WERI-Rb-1 (cell line): Measurements from ENCODE around the gene DSP.

ENCODE experiments used
- DNase-seq: peaks from one replicate; pipeline ENCODE4 v3.0.0-alpha.2; 2020
- H3K27ac ChIP-seq: fragments of 250-450 bp; sonication (Bioruptor Pico); 2 replicates; pipeline ENCODE4 v1.5.1; 2020; ENCODE audit warnings: mild to moderate bottlenecking, moderate library complexity
- H3K27me3 ChIP-seq: fragments of 250-450 bp; sonication (Bioruptor Pico); 2 replicates; pipeline ENCODE4 v1.5.1; 2021; ENCODE audit warnings: mild to moderate bottlenecking, low read depth, moderate library complexity; ENCODE audit not compliant: insufficient read depth, severe bottlenecking
- H3K36me3 ChIP-seq: fragments of 250-450 bp; sonication (Bioruptor Pico); 2 replicates; pipeline ENCODE4 v1.5.1; 2020; ENCODE audit warnings: mild to moderate bottlenecking, moderate library complexity
- H3K4me3 ChIP-seq: 2 replicates; pipeline ENCODE4 v1.5.1; 2011; ENCODE audit warnings: low read depth, mild to moderate bottlenecking, control low read depth, low read length
- H3K9me3 ChIP-seq: fragments of 250-450 bp; sonication (Bioruptor Pico); 2 replicates; pipeline ENCODE4 v1.5.1; 2021; ENCODE audit warnings: mild to moderate bottlenecking, moderate library complexity; ENCODE audit not compliant: severe bottlenecking
- CTCF ChIP-seq: IDR thresholded peaks from 2 replicates; pipeline ENCODE4 v1.5.1; 2011; ENCODE audit warnings: low read depth, mild to moderate bottlenecking, control low read depth, inconsistent platforms, low read length

Gene DSP

GRCh38 chr6:7529141-7529540, 12.3 kb upstream of the DSP start:
- no peak for TF ChIP-seq CTCF
- Histone ChIP-seq H3K36me3 (no peaks in the 10 kb centered on the region), H3K9me3 (no peaks in the 10 kb centered on the region), H3K4me3 (no peak overlapping the region), H3K27me3 (no peaks in the 10 kb centered on the region), H3K27ac (no peak overlapping the region)
- peak; percentile 55 for DNase-seq

GRCh38 chr6:7532232-7532631, 9.2 kb upstream of the DSP start:
- no peaks in the 10 kb centered on the region for H3K9me3 ChIP-seq
- no peak overlapping the region for H3K27ac ChIP-seq
- no peaks in the 10 kb centered on the region for H3K27me3 ChIP-seq

GRCh38 chr6:7532821-7533220, 8.7 kb upstream of the DSP start:
- Histone ChIP-seq H3K9me3 (no peaks in the 10 kb centered on the region), H3K4me3 (no peak overlapping the region), H3K36me3 (no peaks in the 10 kb centered on the region), H3K27me3 (no peaks in the 10 kb centered on the region), H3K27ac (no peak overlapping the region)
- no peak for TF ChIP-seq CTCF
- no peak for DNase-seq

More at GRCh38 chr6:7532232-7532631, 9.2 kb upstream of the DSP start:
- no peaks in the 10 kb centered on the region for H3K36me3 ChIP-seq
- no peak for TF ChIP-seq CTCF
- H3K4me3 ChIP-seq: no peak overlapping the region
- no peak for DNase-seq

- Histone ChIP-seq H3K9me3 (no peaks in the 10 kb centered on the region), H3K27me3 (no peaks in the 10 kb centered on the region), H3K4me3 (no peak overlapping the region), H3K36me3 (no peaks in the 10 kb centered on the region), H3K27ac (no peak overlapping the region)
- TF ChIP-seq CTCF: no peak
- DNase-seq: no peak
These were observed 7.3 kb upstream of the DSP start for GRCh38 chr6:7534192-7534591.

- TF ChIP-seq CTCF: no peak
- no peak for DNase-seq
- Histone ChIP-seq H3K4me3 (no peak overlapping the region), H3K36me3 (no peaks in the 10 kb centered on the region), H3K9me3 (no peaks in the 10 kb centered on the region), H3K27me3 (no peaks in the 10 kb centered on the region), H3K27ac (no peak overlapping the region)
These were observed 6.0 kb upstream of the DSP start for GRCh38 chr6:7535498-7535897.

GRCh38 chr6:7537565-7538174, 3.8 kb upstream of the DSP start:
- Histone ChIP-seq H3K27me3 (no peaks in the 10 kb centered on the region), H3K36me3 (no peaks in the 10 kb centered on the region), H3K27ac (no peak overlapping the region), H3K9me3 (peaks cover 13% of the 10 kb centered on the region), H3K4me3 (no peak overlapping the region)
- TF ChIP-seq CTCF: no peak
- DNase-seq: no peak
